ENCODE measurements around the gene TBC1D22A.

Gene TBC1D22A

DNA sequence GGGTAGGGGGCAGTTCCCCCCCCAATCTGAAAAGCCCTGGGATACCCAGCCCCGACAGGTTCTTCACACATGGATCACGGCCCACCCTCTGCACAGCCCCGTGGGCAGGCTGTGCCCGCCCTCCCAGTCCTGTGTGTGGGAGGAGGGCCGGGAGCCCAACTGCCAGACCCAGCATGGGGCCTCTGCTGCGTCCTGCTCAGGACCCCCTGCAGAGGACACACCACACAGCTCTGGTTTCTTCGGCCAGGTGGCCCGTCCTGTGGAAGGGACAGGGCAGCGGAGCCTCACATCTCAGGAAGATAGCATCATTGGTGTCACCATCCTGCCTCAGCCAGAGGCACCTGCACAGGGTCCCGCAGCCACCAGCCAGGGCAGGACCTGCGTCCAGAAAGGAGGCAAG, 396.0 kb downstream of the TBC1D22A start:
- H3K36me3 ChIP-seq (ENCODE audit: control insufficient read depth in 1 of 2, insufficient read depth in 2 of 2, low read length in 2 of 2): peaks cover 7 to 15% of the 10 kb centered on the region in 2 donors
- H3K4me1 ChIP-seq (ENCODE audit: control insufficient read depth in 1 of 2, insufficient read depth in 2 of 2, low read length in 2 of 2): no peaks in the 10 kb centered on the region
- no peak overlapping the region for H3K4me3 ChIP-seq (ENCODE audit: low read depth in 1 of 2, low read length in 2 of 2)
- H3K9ac ChIP-seq (ENCODE audit: low read depth in 1 of 2, low read length in 2 of 2): no peak overlapping the region
- no peak overlapping the region for H3K27ac ChIP-seq (ENCODE audit: low read depth, low read length)
- no peaks in the 10 kb centered on the region for H3K27me3 ChIP-seq (ENCODE audit: control insufficient read depth in 1 of 2, insufficient read depth in 2 of 2, low read length in 2 of 2)
- no peaks in the 10 kb centered on the region for H3K9me3 ChIP-seq (ENCODE audit: control insufficient read depth in 1 of 2, low read length in 2 of 2)

DNA sequence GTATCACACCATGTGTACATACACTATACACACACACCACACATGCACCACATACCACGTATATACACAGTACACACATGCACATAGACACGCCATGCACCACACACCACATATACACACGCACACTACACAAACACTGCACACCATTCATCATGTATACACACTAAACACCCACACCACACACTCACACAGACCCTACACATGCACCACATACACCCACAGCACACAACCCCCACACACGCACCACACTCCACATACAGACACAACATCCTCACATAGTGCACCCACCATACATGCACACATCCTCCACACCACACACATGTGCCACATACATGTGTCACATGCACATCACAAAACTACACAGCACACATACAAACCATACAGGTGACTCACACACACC, 397.1 kb downstream of the TBC1D22A start:
- H3K36me3 ChIP-seq (ENCODE audit: control insufficient read depth in 1 of 2, insufficient read depth in 2 of 2, low read length in 2 of 2): peaks cover 7 to 17% of the 10 kb centered on the region in 2 donors

DNA sequence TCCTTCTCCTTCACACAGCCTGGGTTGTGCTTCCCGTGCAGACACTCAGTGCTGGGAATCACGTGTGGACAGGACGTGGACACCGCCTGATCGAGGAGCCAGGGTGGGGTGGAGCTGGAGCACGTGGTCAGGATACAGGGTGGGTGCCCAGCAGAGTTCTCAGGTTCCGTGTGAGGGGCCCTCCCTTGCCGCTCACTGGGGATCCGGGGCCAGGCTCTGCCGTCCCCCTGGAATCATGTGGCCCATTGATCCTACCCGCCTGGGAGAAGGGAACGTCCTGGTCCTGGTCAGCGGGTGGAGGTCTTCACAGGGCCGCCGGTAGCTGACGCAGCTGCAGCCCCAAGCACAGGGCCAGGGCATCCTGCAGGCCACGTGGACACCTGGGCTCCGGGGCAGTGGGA, 397.7 kb downstream of the TBC1D22A start:
- Histone ChIP-seq H3K27me3 (ENCODE audit: control insufficient read depth in 1 of 2, insufficient read depth in 2 of 2, low read length in 2 of 2) (no peaks in the 10 kb centered on the region), H3K36me3 (ENCODE audit: control insufficient read depth in 1 of 2, insufficient read depth in 2 of 2, low read length in 2 of 2) (peaks cover 7 to 21% of the 10 kb centered on the region in 2 donors), H3K27ac (ENCODE audit: low read depth, low read length) (no peak overlapping the region), H3K9ac (ENCODE audit: low read depth in 1 of 2, low read length in 2 of 2) (no peak overlapping the region), H3K4me3 (ENCODE audit: low read depth in 1 of 2, low read length in 2 of 2) (no peak overlapping the region), H3K4me1 (ENCODE audit: control insufficient read depth in 1 of 2, insufficient read depth in 2 of 2, low read length in 2 of 2) (no peaks in the 10 kb centered on the region), H3K9me3 (ENCODE audit: control insufficient read depth in 1 of 2, low read length in 2 of 2) (no peaks in the 10 kb centered on the region)

More for the DNA sequence above, 397.1 kb downstream of the TBC1D22A start:
- no peak overlapping the region for H3K9ac ChIP-seq (ENCODE audit: low read depth in 1 of 2, low read length in 2 of 2)
- H3K9me3 ChIP-seq (ENCODE audit: control insufficient read depth in 1 of 2, low read length in 2 of 2): no peaks in the 10 kb centered on the region
- no peaks in the 10 kb centered on the region for H3K4me1 ChIP-seq (ENCODE audit: control insufficient read depth in 1 of 2, insufficient read depth in 2 of 2, low read length in 2 of 2)
- no peaks in the 10 kb centered on the region for H3K27me3 ChIP-seq (ENCODE audit: control insufficient read depth in 1 of 2, insufficient read depth in 2 of 2, low read length in 2 of 2)
- H3K27ac ChIP-seq (ENCODE audit: low read depth, low read length): no peak overlapping the region
- no peak overlapping the region for H3K4me3 ChIP-seq (ENCODE audit: low read depth in 1 of 2, low read length in 2 of 2)

DNA sequence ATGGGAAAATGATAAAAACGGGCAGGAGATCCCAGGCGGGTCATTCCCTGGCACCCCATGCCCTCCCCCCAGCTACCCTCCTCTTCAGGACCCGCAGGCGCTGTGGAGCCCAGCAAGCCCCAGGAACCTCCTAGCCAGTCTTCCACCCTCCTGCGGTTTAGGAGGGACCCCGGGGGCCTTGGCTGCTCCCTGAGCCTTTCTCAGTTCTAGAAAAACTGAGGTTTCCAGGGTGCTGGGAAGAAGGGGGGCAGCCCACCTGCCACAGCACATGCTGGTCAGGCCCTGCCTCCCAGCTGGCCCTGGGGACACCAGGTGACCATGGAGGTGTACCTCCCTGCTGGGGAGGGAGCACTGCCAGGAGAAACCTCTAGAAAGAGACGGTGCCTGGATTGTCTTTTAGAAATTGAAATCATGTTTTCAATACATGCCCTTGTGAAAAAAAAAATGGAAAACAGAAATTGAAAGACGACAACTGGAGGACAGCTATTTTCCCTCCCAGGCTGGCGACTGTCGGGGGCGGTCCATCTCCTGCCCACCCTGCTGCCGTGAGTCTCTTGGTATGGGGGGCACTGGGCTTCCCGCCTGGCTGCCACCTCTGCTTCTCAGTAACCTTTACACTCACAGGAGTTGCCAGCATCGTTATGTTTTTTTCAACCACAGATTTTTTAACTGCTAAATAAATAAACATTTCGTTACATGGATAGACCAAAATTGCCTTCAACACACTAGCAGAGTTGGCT, 398.5 kb downstream of the TBC1D22A start:
- no peaks in the 10 kb centered on the region for H3K9me3 ChIP-seq (ENCODE audit: control insufficient read depth in 1 of 2, low read length in 2 of 2)
- H3K27me3 ChIP-seq (ENCODE audit: control insufficient read depth in 1 of 2, insufficient read depth in 2 of 2, low read length in 2 of 2): no peaks in the 10 kb centered on the region
- no peak overlapping the region for H3K27ac ChIP-seq (ENCODE audit: low read depth, low read length)
- peaks cover 7 to 21% of the 10 kb centered on the region in 2 donors for H3K36me3 ChIP-seq (ENCODE audit: control insufficient read depth in 1 of 2, insufficient read depth in 2 of 2, low read length in 2 of 2)
- H3K9ac ChIP-seq (ENCODE audit: low read depth in 1 of 2, low read length in 2 of 2): no peak overlapping the region
- H3K4me1 ChIP-seq (ENCODE audit: control insufficient read depth in 1 of 2, insufficient read depth in 2 of 2, low read length in 2 of 2): no peaks in the 10 kb centered on the region
- H3K4me3 ChIP-seq (ENCODE audit: low read depth in 1 of 2, low read length in 2 of 2): no peak overlapping the region

DNA sequence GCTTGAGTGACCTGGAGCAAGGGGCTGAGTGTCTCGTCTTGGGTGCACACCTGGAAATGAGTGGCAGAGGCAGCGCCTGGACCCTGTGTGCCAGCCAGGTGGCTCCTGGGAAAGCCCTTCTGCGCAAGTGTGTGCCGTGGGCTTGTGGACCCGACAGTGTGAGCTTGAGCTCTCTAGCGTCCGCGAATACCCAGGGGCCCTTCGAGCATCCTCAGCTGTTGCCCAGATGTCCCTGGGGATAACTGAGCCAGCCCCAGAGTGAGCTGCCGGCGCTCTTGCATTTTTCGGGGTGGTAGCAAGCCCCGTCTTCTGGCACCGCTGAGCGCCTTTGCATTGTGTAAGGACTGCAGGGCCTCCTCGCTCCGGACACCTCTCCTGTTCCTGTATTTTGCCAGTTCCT, 399.2 kb downstream of the TBC1D22A start:
- Histone ChIP-seq H3K27me3 (ENCODE audit: control insufficient read depth in 1 of 2, insufficient read depth in 2 of 2, low read length in 2 of 2) (no peaks in the 10 kb centered on the region), H3K36me3 (ENCODE audit: control insufficient read depth in 1 of 2, insufficient read depth in 2 of 2, low read length in 2 of 2) (peaks cover 7 to 23% of the 10 kb centered on the region in 2 donors), H3K9ac (ENCODE audit: low read depth in 1 of 2, low read length in 2 of 2) (no peak overlapping the region), H3K4me1 (ENCODE audit: control insufficient read depth in 1 of 2, insufficient read depth in 2 of 2, low read length in 2 of 2) (no peaks in the 10 kb centered on the region), H3K4me3 (ENCODE audit: low read depth in 1 of 2, low read length in 2 of 2) (no peak overlapping the region), H3K9me3 (ENCODE audit: control insufficient read depth in 1 of 2, low read length in 2 of 2) (no peaks in the 10 kb centered on the region), H3K27ac (ENCODE audit: low read depth, low read length) (no peak overlapping the region)

DNA sequence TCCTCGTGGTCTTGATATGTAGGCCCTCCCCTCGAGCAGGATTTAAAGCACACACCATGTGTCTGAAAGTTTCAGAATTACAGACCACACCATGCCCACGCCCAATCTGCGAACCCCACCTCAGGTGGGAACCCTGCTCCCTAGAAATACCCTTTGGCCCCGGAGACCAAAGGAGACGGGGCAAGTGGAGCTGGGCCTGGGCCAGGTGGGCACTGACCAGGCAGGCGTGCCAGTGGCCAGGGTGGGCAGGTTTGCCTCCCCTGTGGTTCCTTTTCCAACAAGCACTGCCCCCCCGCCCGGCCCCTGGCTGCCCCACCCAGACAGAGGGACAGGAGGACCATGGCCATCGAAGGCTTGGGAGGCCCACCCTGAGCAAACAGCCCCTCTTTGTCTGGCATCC, 400.4 kb downstream of the TBC1D22A start:
- Histone ChIP-seq H3K4me1 (ENCODE audit: control insufficient read depth in 1 of 2, insufficient read depth in 2 of 2, low read length in 2 of 2) (no peaks in the 10 kb centered on the region), H3K9ac (ENCODE audit: low read depth in 1 of 2, low read length in 2 of 2) (no peak overlapping the region), H3K9me3 (ENCODE audit: control insufficient read depth in 1 of 2, low read length in 2 of 2) (no peaks in the 10 kb centered on the region), H3K4me3 (ENCODE audit: low read depth in 1 of 2, low read length in 2 of 2) (no peak overlapping the region), H3K27me3 (ENCODE audit: control insufficient read depth in 1 of 2, insufficient read depth in 2 of 2, low read length in 2 of 2) (no peaks in the 10 kb centered on the region), H3K36me3 (ENCODE audit: control insufficient read depth in 1 of 2, insufficient read depth in 2 of 2, low read length in 2 of 2) (peaks cover 7 to 31% of the 10 kb centered on the region in 2 donors), H3K27ac (ENCODE audit: low read depth, low read length) (no peak overlapping the region)

DNA sequence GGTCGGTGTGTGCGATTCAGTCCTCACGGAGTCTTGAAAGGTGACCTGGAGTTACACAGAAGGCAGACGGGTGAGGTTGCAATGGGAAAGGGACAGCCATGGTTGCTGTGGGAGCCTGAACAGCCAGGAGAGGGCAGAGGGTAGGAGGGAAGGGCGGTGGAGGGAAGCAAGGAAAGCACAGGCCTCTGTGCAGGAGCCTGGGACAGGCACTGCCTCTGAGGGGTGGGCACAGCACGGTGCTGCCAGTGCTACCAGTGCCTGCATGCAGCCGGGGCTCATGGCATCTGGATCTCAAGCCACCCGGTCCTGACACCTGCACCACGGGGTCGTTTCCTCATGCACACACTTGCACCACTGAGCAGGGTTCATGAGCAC, 401.0 kb downstream of the TBC1D22A start:
- Histone ChIP-seq H3K36me3 (ENCODE audit: control insufficient read depth in 1 of 2, insufficient read depth in 2 of 2, low read length in 2 of 2) (peaks cover 7 to 32% of the 10 kb centered on the region in 2 donors), H3K27me3 (ENCODE audit: control insufficient read depth in 1 of 2, insufficient read depth in 2 of 2, low read length in 2 of 2) (no peaks in the 10 kb centered on the region), H3K9ac (ENCODE audit: low read depth in 1 of 2, low read length in 2 of 2) (no peak overlapping the region), H3K9me3 (ENCODE audit: control insufficient read depth in 1 of 2, low read length in 2 of 2) (no peaks in the 10 kb centered on the region), H3K4me1 (ENCODE audit: control insufficient read depth in 1 of 2, insufficient read depth in 2 of 2, low read length in 2 of 2) (no peaks in the 10 kb centered on the region), H3K4me3 (ENCODE audit: low read depth in 1 of 2, low read length in 2 of 2) (no peak overlapping the region), H3K27ac (ENCODE audit: low read depth, low read length) (no peak overlapping the region)

DNA sequence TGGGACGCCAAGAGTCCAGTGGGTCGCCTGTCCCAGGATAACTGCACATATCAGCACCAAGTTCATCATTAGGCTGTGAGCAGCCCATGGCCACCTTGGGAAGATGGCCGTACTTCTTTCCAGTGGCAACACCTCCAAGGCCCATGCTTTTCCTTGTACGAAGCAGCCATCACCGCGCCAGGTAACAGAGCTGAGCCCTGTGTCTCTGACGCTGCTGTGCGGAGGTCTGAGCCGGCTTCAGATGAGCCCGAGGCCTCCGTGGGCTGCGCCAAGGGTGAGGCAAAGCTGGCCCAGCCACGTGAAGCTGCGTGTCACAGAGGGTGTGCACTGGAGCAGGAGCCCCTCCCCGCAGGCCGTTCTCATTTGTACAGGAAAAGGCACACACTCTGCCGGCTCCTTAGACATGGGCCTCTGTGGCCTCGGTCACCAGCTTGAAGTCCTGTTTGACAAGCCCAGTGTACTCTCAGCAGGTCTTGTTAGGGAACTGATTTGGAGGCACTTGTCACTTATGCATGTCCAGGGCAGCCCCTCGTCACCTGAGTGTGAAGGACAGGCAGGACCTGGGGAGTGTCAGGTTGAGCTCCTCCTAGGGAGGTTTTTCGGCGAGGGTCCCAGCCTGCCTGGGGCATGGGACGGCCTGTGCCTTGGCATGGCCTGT, 401.5 kb downstream of the TBC1D22A start:
- Histone ChIP-seq H3K9ac (ENCODE audit: low read depth in 1 of 2, low read length in 2 of 2) (no peak overlapping the region), H3K9me3 (ENCODE audit: control insufficient read depth in 1 of 2, low read length in 2 of 2) (no peaks in the 10 kb centered on the region), H3K36me3 (ENCODE audit: control insufficient read depth in 1 of 2, insufficient read depth in 2 of 2, low read length in 2 of 2) (peaks cover 5 to 26% of the 10 kb centered on the region in 2 donors), H3K4me1 (ENCODE audit: control insufficient read depth in 1 of 2, insufficient read depth in 2 of 2, low read length in 2 of 2) (no peaks in the 10 kb centered on the region), H3K27me3 (ENCODE audit: control insufficient read depth in 1 of 2, insufficient read depth in 2 of 2, low read length in 2 of 2) (no peaks in the 10 kb centered on the region), H3K4me3 (ENCODE audit: low read depth in 1 of 2, low read length in 2 of 2) (no peak overlapping the region), H3K27ac (ENCODE audit: low read depth, low read length) (no peak overlapping the region)

DNA sequence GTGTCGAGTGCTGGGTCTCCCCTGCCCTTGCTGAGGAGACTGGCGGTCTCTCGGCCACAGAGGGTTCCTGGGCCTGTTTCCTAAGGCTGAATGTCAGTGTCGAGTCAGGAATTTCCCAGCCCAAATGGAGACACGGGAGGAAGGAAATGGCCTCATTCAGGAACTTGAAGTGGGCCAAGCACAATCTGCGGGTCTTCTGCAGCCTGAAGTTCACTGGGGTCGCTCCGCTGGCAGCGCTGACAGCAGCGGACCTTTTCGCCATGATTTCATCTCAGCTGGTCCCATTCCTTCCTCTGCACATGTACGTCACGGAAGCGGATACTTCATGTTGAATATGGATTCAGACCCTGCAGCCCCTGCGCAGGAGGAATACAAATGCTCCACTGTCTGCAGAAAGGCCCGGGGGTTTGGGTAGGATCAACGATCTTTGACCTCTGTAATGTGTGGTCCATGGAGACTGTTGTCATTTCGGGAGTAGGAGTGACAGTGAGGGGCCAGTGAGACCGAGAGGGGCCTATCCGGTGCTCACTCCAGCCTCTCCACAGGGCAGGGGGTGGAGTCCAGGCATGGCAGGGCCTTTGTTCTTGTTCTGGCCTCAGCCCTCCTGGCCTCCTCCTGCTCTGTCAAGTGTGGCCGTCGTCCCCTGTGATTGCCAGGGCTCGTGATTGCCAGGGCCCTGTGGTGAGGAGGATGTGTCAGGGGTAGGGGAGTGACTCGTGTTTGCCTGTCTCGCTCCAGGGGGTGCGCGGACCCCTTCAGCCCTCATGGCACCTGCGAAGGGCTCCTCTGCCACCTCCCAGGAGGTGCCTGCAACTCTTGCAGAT, 402.3 kb downstream of the TBC1D22A start:
- Histone ChIP-seq H3K27me3 (ENCODE audit: control insufficient read depth in 1 of 2, insufficient read depth in 2 of 2, low read length in 2 of 2) (no peaks in the 10 kb centered on the region), H3K4me3 (ENCODE audit: low read depth in 1 of 2, low read length in 2 of 2) (no peak overlapping the region), H3K9ac (ENCODE audit: low read depth in 1 of 2, low read length in 2 of 2) (no peak overlapping the region), H3K36me3 (ENCODE audit: control insufficient read depth in 1 of 2, insufficient read depth in 2 of 2, low read length in 2 of 2) (peaks cover 0 to 19% of the 10 kb centered on the region in 2 donors), H3K4me1 (ENCODE audit: control insufficient read depth in 1 of 2, insufficient read depth in 2 of 2, low read length in 2 of 2) (no peaks in the 10 kb centered on the region), H3K9me3 (ENCODE audit: control insufficient read depth in 1 of 2, low read length in 2 of 2) (no peaks in the 10 kb centered on the region), H3K27ac (ENCODE audit: low read depth, low read length) (no peak overlapping the region)

Data from duodenal mucosa (tissue), 2 donors.